ENCODE data around the gene CACFD1.

Gene CACFD1

DNA sequence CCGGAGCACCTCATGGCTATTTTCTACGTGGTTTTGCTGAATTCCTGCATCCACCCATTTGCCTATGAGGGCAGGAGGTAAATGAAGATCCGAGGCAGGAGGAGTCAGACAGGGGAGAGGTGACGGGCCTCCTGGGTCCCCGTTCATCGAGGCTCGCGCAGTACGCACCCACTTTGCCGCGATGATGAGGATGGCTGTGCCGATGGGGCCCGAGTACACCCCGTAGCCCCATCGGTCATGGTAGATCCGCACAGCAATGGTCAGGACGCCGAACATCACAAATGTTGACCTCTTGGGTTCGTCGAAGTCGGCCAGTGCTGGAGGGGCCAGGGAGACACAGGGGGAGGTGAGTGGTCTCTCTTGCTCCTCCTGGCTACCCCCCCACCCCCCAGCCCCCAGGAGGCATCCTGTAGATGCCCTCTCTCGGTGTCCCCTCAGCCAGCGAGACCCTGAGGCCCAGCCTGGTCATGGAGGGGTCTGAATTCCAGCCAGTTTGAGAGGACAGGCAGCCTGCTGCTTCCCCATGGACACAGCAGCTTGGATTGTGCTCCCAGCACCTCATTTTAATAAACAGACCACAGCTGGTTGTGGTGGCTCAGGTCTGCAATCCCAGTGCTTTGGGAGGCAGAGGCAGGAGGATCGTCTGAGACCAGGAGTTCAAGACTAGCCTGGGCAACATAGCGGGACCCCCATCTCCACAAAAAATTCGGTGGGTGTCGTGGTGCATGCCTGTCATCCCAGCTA lies 59.1 kb downstream of the CACFD1 start:
- DNase-seq, result no peak

GRCh38 chr9:133519693-133520092 lies 59.9 kb downstream of the CACFD1 start:
- DNase-seq, result no peak

DNA sequence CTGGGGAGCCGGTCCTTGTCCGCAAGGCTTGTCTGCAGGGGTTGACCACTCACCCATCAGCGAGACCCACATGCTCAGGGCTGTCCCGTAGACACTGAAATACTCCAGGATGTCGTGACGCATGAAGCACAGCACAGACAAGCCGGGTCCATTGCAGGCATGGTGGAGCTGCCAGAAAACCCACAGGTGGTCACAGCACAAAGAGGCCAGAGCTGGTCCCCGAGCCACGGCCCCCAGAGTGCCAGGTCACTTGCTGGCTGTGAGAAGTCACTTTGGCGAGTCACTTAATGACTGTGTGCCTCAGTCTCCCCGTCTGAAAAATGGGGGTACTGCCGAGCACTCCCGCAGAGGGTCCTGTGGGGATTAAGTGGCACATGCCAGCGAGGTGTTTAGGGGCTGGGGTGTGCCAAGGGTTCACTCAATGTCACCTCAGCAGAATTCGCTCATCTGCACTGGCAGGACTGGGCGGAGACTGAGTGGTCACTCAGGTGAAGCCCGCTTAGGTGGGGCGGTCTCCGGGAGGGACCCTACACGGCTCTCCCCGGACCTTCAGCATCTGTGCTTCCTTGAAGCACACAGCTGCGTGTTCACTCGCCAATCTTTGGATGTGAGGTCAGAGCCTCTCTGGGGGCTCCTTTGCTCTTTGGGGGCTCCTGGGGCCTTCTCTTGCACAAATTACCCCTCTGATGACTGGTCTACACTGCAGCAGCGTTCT lies 60.5 kb downstream of the CACFD1 start:
- no peak for DNase-seq

Data from activated CD4-positive, alpha-beta T cell treated with anti-CD3 and anti-CD28 coated beads, Interleukin-2, amount 50 U/mL, for 48 hours (primary cell).